GM10266 (cell line): ENCODE measurements around the gene SAMM50.

ENCODE experiments used
- DNase-seq: peaks from one replicate; pipeline ENCODE4 v3.0.0; 2012; ENCODE audit errors: extremely low spot score
- CTCF ChIP-seq: IDR thresholded peaks from 2 replicates; pipeline ENCODE4 v1.5.1; 2012; ENCODE audit warnings: mild to moderate bottlenecking, low read depth; ENCODE audit not compliant: control insufficient read depth, insufficient read depth; ENCODE audit errors: missing control alignments

The SAMM50 gene

GRCh38 chr22:43926349-43926710 is 28.9 kb upstream of the SAMM50 start:
- TF ChIP-seq CTCF = no peak
- no peak for DNase-seq

- DNase-seq = no peak
- no peak for TF ChIP-seq CTCF
Measured at GRCh38 chr22:43928468-43928867, 26.8 kb upstream of the SAMM50 start.

- DNase-seq = no peak
- no peak for TF ChIP-seq CTCF
Measured at GRCh38 chr22:43928908-43929307, 26.3 kb upstream of the SAMM50 start.

- DNase-seq = no peak
- no peak for TF ChIP-seq CTCF
Measured at GRCh38 chr22:43931771-43932170, 23.5 kb upstream of the SAMM50 start.

- TF ChIP-seq CTCF = no peak
- no peak for DNase-seq
Measured at GRCh38 chr22:43941449-43941848, 13.8 kb upstream of the SAMM50 start.

GRCh38 chr22:43944670-43945430 is 10.4 kb upstream of the SAMM50 start:
- TF ChIP-seq CTCF = no peak
- no peak for DNase-seq

GRCh38 chr22:43945632-43946383 is 9.4 kb upstream of the SAMM50 start:
- TF ChIP-seq CTCF = peak; percentile 90
- peak; percentile 73 for DNase-seq
